AG04449 (cell line): ENCODE data around the gene SLIT3.

Source experiments
- CTCF ChIA-PET: fragments of 350-600 bp; formaldehyde crosslinking; extraction: SDS; loops from one replicate; lab custom pipeline; 2021; ENCODE audit warnings: antibody characterized with exemption; lab: Yijun Ruan, JAX
- POLR2A ChIA-PET: fragments of 400-600, 350-600 bp; formaldehyde crosslinking; extraction: SDS; loops from one replicate; lab custom pipeline; 2020; ENCODE audit warnings: antibody characterized with exemption, inconsistent platforms; lab: Yijun Ruan, JAX
- DNase-seq: peaks from one replicate; pipeline ENCODE4 v3.0.0-alpha.2; 2010; ENCODE audit warnings: low read depth, low spot score
- H3K4me3 ChIP-seq: 2 replicates; pipeline ENCODE4 v1.5.1; 2011; ENCODE audit warnings: low read depth, mild to moderate bottlenecking, control low read depth, low read length
- TF ChIP-seq, protein P1 (sequence below): IDR thresholded peaks from one replicate; pipeline ENCODE4 v1.5.1; 2011; ENCODE audit warnings: mild to moderate bottlenecking, moderate library complexity, low read length, control low read depth, inconsistent platforms; ENCODE audit not compliant: insufficient read depth; ENCODE audit errors: missing control alignments

SLIT3 gene

DNA sequence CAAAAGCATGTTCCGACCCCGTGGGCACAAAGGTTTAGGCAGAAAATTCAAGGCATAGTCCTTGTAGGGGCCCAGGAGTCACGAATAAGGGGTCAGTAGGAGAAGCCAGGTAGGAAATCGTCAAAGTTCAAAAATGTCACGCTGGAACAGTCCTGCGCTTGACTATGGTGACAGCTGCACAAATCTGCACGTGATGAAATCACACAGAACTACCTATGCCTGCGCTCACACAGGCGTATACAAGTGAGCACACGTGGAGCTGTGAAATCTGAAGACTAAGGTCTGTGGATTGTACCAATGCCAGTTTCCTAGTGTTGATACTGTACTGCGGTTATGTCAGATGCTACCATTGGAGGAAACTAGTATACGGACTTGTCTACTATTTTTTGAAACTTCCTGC is 418.7 kb downstream of the SLIT3 start:
- H3K4me3 ChIP-seq, result no peak overlapping the region
- ChIA-PET CTCF (no interaction called here), POLR2A (no interaction called here)
- DNase-seq, result no peak
- TF ChIP-seq, protein P1, sequence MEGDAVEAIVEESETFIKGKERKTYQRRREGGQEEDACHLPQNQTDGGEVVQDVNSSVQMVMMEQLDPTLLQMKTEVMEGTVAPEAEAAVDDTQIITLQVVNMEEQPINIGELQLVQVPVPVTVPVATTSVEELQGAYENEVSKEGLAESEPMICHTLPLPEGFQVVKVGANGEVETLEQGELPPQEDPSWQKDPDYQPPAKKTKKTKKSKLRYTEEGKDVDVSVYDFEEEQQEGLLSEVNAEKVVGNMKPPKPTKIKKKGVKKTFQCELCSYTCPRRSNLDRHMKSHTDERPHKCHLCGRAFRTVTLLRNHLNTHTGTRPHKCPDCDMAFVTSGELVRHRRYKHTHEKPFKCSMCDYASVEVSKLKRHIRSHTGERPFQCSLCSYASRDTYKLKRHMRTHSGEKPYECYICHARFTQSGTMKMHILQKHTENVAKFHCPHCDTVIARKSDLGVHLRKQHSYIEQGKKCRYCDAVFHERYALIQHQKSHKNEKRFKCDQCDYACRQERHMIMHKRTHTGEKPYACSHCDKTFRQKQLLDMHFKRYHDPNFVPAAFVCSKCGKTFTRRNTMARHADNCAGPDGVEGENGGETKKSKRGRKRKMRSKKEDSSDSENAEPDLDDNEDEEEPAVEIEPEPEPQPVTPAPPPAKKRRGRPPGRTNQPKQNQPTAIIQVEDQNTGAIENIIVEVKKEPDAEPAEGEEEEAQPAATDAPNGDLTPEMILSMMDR, result no peak

DNA sequence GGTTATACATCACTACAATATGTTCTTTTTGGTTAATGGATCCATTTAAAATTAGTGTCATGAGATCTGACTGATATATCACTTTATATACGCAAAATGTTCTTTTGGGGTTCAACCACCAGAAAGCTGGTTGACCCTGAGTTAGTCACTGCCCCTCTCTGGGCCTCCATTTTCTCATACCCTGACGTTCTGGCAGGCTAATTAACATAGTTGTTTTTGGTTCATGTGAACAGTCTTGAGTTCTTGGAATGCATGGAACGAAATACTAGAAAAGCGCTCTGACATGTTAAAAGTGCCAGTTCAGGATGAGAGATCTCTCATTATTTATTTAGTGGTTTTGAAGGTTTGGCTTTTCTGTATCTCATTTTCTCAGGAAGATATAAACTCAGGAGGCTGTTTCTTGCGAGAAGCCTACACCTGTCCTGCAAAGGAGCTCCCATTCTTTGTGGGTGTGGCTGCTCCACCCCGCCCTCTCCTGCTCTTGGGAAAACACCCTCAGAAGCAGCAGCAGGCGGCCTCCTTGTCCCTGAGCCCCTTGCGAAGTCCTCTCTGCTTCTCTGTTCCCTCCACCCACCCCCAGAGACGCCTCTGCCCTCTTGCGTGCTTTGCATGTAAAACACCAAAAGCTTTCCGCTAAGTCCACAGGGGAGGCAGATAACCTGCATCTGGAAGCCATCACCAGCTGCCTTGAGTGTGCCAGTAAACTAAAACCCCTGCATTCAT is 419.4 kb downstream of the SLIT3 start:
- ChIA-PET POLR2A (no interaction called here), CTCF (interaction anchor here (0.8 kb wide), 1 partner anchor 174 kb away, joined by 3 read pairs; no protein-coding TSS in a partner anchor)
- no peak for DNase-seq
- TF ChIP-seq, protein P1, result no peak
- H3K4me3 ChIP-seq, result no peak overlapping the region

- DNase-seq, result no peak
- CTCF ChIA-PET, result interaction anchor here (0.8 to 1.3 kb wide), 2 partner anchors 10 to 108 kb away, joined by 3 to 5 read pairs; no protein-coding TSS in a partner anchor
- TF ChIP-seq, protein P1, result no peak
- no peak overlapping the region for H3K4me3 ChIP-seq
- POLR2A ChIA-PET, result no interaction called here
Measured at GRCh38 chr5:168879929-168880328, 421.0 kb downstream of the SLIT3 start.

DNA sequence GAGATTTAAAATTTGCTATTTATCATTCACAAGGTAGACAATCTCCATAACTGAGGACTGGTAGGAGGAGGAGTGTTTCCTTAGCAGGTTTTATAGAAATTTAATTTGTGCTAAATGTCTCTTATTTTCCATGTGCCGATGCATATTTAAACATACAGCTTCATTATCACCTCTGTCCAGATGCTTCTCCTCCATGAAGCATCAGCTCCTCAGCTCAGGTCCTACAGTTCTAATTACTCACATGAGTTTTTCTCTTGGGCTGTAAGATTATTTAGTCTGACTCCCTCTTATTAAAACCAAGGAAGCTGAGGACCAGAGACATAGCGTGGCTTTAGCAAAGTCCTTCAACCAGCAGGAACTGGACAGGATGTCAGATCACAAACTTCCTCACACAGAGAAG is 421.6 kb downstream of the SLIT3 start:
- TF ChIP-seq, protein P1, result no peak
- POLR2A ChIA-PET, result no interaction called here
- DNase-seq, result no peak
- CTCF ChIA-PET, result interaction anchor here (0.8 to 1.5 kb wide), 4 partner anchors 9 to 108 kb away, joined by 3 to 5 read pairs (median 4); no protein-coding TSS in a partner anchor
- H3K4me3 ChIP-seq, result no peak overlapping the region

- no peak overlapping the region for H3K4me3 ChIP-seq
- CTCF ChIA-PET, result interaction anchor here (0.9 to 1.5 kb wide), 4 partner anchors 8 to 48 kb away, joined by 3 to 4 read pairs (median 4); no protein-coding TSS in a partner anchor
- POLR2A ChIA-PET, result no interaction called here
- TF ChIP-seq, protein P1, result no peak
- no peak for DNase-seq
Measured at GRCh38 chr5:168878135-168878745, 422.7 kb downstream of the SLIT3 start.
